ENCODE results near the gene GTPBP3. TPM values are rescaled to one million over a fixed set of nuclear protein-coding genes. Genes with fewer than 3 reads are reported as not detected.

The GTPBP3 gene
- total and polyA plus RNA-seq, 9 of the 15 experiments (the other 6 are each of a cell fraction or from before 2014, with no cell fraction given) = 4.9 to 124 (median 22.6) TPM

DNA sequence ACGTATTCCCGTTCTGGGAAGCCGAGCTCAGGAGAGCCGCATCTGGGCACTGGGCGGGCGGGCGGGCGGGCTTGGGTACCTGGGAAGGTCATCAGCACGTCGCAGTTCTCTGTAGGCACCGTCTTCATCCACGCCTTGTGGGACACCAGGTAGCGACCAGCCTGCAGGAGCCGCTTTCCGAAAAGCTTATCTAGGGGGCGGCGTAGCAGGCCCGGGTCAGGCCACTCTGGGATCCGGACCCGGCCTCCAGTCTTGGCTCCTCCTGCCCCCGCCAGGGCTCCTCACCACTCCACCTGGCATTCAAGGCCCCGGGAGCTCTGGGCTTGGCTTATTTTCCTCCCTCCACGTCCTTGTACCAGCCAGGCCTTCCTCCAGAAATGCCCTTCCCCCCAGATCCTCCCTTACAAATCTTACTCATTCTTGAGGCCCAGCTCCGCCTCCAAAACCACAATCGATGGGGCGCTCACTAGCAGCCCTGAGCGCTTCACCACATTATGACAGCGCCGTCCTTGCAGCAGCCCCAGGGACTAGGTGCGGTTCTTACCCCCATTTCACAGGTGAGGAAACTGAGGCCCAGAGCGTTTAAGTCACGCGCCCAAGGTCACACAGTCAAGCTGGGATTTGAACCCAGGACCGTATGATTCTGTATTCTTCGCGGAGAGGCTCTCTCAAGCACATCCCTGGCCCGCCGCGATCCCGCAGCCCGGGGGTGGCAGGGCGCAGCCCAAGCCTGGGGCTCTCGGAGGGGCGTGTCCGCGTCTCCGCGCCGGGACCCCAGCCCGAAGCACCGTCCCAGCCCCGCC lies 3.5 kb upstream of the GTPBP3 start (continued):
- TF ChIP-seq, protein P1, sequence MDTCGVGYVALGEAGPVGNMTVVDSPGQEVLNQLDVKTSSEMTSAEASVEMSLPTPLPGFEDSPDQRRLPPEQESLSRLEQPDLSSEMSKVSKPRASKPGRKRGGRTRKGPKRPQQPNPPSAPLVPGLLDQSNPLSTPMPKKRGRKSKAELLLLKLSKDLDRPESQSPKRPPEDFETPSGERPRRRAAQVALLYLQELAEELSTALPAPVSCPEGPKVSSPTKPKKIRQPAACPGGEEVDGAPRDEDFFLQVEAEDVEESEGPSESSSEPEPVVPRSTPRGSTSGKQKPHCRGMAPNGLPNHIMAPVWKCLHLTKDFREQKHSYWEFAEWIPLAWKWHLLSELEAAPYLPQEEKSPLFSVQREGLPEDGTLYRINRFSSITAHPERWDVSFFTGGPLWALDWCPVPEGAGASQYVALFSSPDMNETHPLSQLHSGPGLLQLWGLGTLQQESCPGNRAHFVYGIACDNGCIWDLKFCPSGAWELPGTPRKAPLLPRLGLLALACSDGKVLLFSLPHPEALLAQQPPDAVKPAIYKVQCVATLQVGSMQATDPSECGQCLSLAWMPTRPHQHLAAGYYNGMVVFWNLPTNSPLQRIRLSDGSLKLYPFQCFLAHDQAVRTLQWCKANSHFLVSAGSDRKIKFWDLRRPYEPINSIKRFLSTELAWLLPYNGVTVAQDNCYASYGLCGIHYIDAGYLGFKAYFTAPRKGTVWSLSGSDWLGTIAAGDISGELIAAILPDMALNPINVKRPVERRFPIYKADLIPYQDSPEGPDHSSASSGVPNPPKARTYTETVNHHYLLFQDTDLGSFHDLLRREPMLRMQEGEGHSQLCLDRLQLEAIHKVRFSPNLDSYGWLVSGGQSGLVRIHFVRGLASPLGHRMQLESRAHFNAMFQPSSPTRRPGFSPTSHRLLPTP (IDR thresholded peaks at IDR 0.05; ENCODE audit: borderline replicate concordance, extremely low read depth, insufficient read length) = no peak
- peak; percentile 66 for TF ChIP-seq CC2D1A (IDR thresholded peaks at IDR 0.05)
- peak; percentile 26; the same call in 1 of the 2 replicates for TF ChIP-seq ZNF263 (CRISPR knock-in tag; IDR thresholded peaks at IDR 0.05; ENCODE audit: borderline replicate concordance)
- peak; percentile 86 for TF ChIP-seq XRCC5 (IDR thresholded peaks at IDR 0.05; ENCODE audit: low read depth, low read length)
- TF ChIP-seq, protein P2, sequence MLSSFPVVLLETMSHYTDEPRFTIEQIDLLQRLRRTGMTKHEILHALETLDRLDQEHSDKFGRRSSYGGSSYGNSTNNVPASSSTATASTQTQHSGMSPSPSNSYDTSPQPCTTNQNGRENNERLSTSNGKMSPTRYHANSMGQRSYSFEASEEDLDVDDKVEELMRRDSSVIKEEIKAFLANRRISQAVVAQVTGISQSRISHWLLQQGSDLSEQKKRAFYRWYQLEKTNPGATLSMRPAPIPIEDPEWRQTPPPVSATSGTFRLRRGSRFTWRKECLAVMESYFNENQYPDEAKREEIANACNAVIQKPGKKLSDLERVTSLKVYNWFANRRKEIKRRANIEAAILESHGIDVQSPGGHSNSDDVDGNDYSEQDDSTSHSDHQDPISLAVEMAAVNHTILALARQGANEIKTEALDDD (IDR thresholded peaks at IDR 0.05) = peak; percentile 79
- TF ChIP-seq ADNP (tag; IDR thresholded peaks at IDR 0.05) = peak; percentile 100
- TF ChIP-seq THRAP3 (IDR thresholded peaks at IDR 0.05; ENCODE audit: borderline replicate concordance) = no peak
- TF ChIP-seq ZNF143 (CRISPR knock-in tag; IDR thresholded peaks at IDR 0.05) = peak; percentile 47; the same call in 1 of the 2 replicates
- peak in 1 of 2 experiments; percentile 75; a peak in 2 of 4 replicates for TF ChIP-seq TRIM24 (IDR thresholded peaks at IDR 0.05)
- TF ChIP-seq PRDM10 (IDR thresholded peaks at IDR 0.05; ENCODE audit: partially characterized antibody) = peak; percentile 97
- TF ChIP-seq, protein P3, sequence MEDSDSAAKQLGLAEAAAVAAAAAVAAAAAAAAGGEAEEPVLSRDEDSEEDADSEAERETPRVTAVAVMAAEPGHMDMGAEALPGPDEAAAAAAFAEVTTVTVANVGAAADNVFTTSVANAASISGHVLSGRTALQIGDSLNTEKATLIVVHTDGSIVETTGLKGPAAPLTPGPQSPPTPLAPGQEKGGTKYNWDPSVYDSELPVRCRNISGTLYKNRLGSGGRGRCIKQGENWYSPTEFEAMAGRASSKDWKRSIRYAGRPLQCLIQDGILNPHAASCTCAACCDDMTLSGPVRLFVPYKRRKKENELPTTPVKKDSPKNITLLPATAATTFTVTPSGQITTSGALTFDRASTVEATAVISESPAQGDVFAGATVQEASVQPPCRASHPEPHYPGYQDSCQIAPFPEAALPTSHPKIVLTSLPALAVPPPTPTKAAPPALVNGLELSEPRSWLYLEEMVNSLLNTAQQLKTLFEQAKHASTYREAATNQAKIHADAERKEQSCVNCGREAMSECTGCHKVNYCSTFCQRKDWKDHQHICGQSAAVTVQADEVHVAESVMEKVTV (CRISPR knock-in tag; IDR thresholded peaks at IDR 0.05) = 0 out of 2 replicates have a peak, but pooled peaks have one; percentile 20
- TF ChIP-seq, protein P4, sequence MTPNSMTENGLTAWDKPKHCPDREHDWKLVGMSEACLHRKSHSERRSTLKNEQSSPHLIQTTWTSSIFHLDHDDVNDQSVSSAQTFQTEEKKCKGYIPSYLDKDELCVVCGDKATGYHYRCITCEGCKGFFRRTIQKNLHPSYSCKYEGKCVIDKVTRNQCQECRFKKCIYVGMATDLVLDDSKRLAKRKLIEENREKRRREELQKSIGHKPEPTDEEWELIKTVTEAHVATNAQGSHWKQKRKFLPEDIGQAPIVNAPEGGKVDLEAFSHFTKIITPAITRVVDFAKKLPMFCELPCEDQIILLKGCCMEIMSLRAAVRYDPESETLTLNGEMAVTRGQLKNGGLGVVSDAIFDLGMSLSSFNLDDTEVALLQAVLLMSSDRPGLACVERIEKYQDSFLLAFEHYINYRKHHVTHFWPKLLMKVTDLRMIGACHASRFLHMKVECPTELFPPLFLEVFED (CRISPR knock-in tag; conservative IDR thresholded peaks at IDR 0.05) = 0 out of 2 replicates have a peak, but pooled peaks have one; percentile 80
- 0 out of 2 replicates have a peak, but pooled peaks have one; percentile 83 for TF ChIP-seq TGIF2 (CRISPR knock-in tag; IDR thresholded peaks at IDR 0.05)
- TF ChIP-seq RNF2 (IDR thresholded peaks at IDR 0.05) = peak; percentile 89
